Activated CD4-positive, CD25-positive, alpha-beta regulatory T cell treated with anti-CD3 and anti-CD28 coated beads, Interleukin-2, amount 50 U/mL, for 24 hours (primary cell): ENCODE measurements around the gene MTR.

Source experiments
- ATAC-seq, 2 donors: fragments of 150-1000 bp; cut with Tn5 transposase; one replicate each; pipeline ENCODE4 v1.10.0; 2021; ENCODE audit warnings: mild to moderate bottlenecking in 1 of 2, moderate library complexity in 1 of 2

Gene MTR

GRCh38 chr1:236779312-236779711 lies 15.8 kb upstream of the MTR start:
- ATAC-seq = no peak

GRCh38 chr1:236785477-236785876 lies 9.6 kb upstream of the MTR start:
- no peak for ATAC-seq

GRCh38 chr1:236786453-236786852 lies 8.6 kb upstream of the MTR start:
- no peak for ATAC-seq

GRCh38 chr1:236794585-236795034 lies 482 bp upstream of the MTR start:
- ATAC-seq = no peak

GRCh38 chr1:236795757-236796667 lies 920 bp downstream of the MTR start:
- ATAC-seq = no peak

- no peak for ATAC-seq
Observed at GRCh38 chr1:236799001-236799400, 3.9 kb downstream of the MTR start.

- no peak for ATAC-seq
Observed at GRCh38 chr1:236800002-236800620, 5.0 kb downstream of the MTR start.

- peak; percentile 27 to 34 for ATAC-seq
Observed at GRCh38 chr1:236800623-236801022, 5.5 kb downstream of the MTR start.

GRCh38 chr1:236802264-236802663 lies 7.2 kb downstream of the MTR start:
- ATAC-seq = no peak

- ATAC-seq = peak in 1 of 2 donors; percentile 45
Observed at GRCh38 chr1:236806634-236807033, 11.5 kb downstream of the MTR start.

- no peak for ATAC-seq
Observed at GRCh38 chr1:236808005-236808404, 12.9 kb downstream of the MTR start.

- ATAC-seq = no peak
Observed at GRCh38 chr1:236808564-236809130, 13.6 kb downstream of the MTR start.

GRCh38 chr1:236809148-236809547 lies 14.1 kb downstream of the MTR start:
- no peak for ATAC-seq

GRCh38 chr1:236810018-236810417 lies 14.9 kb downstream of the MTR start:
- no peak for ATAC-seq

- no peak for ATAC-seq
Observed at GRCh38 chr1:236812334-236813030, 17.4 kb downstream of the MTR start.

- ATAC-seq = no peak
Observed at GRCh38 chr1:236815941-236816340, 20.8 kb downstream of the MTR start.

- no peak for ATAC-seq
Observed at GRCh38 chr1:236819856-236820255, 24.8 kb downstream of the MTR start.

GRCh38 chr1:236821091-236821627 lies 26.1 kb downstream of the MTR start:
- no peak for ATAC-seq

- ATAC-seq = no peak
Observed at GRCh38 chr1:236823559-236823958, 28.5 kb downstream of the MTR start.

- ATAC-seq = no peak
Observed at GRCh38 chr1:236829085-236829484, 34.0 kb downstream of the MTR start.

GRCh38 chr1:236830116-236830515 lies 35.0 kb downstream of the MTR start:
- ATAC-seq = no peak

- no peak for ATAC-seq
Observed at GRCh38 chr1:236830560-236830959, 35.5 kb downstream of the MTR start.

- no peak for ATAC-seq
Observed at GRCh38 chr1:236833575-236833974, 38.5 kb downstream of the MTR start.
